Anterior cingulate cortex (tissue), 58 donors: ENCODE data around the gene ZDHHC11.
A peak's percentile ranks its signal among the peaks of the same experiment; 100 is the strongest.
"Not testable (repeated sequence)": the region's sequence is repeated elsewhere in the genome, so short reads cannot be mapped to it uniquely, and the experiment has no call there.

Experiments used
- DNase-seq, 58 donors: peaks; one replicate each; lab custom pipeline; 2025; lab: John Stamatoyannopoulos, UW

Gene ZDHHC11

DNA sequence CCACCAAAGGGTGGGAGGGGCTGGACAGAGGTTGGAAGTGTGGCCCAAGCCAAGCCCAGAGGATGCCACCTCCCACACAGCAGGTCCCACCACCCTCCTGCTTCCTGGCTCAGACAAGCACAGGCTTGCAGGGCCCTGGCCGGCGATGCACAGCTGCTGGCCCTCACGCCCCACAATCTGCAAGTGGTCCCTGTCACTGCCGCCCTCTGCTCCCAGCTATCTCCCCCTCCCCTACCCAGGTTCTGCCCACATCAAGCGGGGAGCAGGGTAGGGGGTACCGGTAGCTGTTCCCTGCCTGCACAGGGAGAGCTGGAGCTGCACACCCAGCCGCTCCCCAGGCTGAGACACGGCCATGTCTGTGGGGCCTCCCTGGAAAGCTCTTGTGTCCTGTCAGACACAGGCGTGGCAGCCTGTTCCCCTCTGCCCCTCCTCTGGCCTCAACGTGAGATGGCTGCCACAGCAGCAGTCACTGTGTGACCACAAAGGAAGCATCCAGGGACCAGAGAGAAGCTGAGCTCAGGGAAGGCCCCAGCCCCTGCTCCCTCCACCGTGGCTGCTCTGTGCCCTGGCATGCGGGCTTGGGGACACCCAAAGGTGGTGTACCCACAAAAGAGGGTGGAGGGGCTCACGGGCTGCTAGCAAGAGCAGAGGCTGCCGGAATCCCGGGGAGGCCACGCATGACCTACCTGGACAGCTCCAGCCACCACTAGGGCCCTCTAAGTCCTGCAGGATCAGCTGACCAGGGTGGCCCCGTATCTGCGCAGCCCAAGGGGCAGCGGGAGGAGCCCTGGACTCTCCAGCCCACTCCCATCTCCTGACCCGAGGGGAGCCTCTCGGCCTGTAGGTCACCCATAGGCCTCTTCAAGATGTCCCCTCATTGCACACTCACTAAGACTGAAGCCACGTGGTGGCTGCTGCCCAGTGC, 10.9 kb upstream of the ZDHHC11 start:
- DNase-seq: no peak

- no peak for DNase-seq
Measured at GRCh38 chr5:860506-861150, 9.8 kb upstream of the ZDHHC11 start.

- no peak for DNase-seq
Measured at GRCh38 chr5:859798-860296, 9.1 kb upstream of the ZDHHC11 start.

DNA sequence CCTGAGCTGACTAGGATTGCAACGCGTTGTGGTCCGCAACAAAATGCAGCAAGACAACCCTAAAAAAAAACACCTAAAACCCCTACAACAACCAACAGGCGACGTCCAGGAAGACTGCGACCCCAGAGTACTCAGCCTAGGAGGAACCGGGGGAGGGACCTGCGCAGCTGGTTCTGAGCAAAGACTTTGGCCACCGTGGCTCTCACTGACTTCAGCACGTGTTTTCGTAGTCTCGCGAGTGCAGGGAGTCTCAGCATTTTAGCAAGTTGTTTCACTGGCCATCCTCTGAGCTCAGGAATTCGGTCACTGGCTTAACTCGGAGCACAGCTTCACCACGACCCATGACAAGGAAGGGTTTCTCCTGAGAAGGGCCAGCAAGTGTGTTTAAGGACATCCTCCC, 8.6 kb upstream of the ZDHHC11 start:
- no peak for DNase-seq

- DNase-seq: no peak
Measured at GRCh38 chr5:858726-859125, 7.9 kb upstream of the ZDHHC11 start.

- no peak for DNase-seq
Measured at GRCh38 chr5:856531-857425, 6.0 kb upstream of the ZDHHC11 start.

GRCh38 chr5:855771-856530, 5.2 kb upstream of the ZDHHC11 start:
- no peak for DNase-seq

- no peak for DNase-seq
Measured at GRCh38 chr5:854966-855743, 4.4 kb upstream of the ZDHHC11 start.

GRCh38 chr5:854217-854616, 3.4 kb upstream of the ZDHHC11 start:
- no peak for DNase-seq

DNA sequence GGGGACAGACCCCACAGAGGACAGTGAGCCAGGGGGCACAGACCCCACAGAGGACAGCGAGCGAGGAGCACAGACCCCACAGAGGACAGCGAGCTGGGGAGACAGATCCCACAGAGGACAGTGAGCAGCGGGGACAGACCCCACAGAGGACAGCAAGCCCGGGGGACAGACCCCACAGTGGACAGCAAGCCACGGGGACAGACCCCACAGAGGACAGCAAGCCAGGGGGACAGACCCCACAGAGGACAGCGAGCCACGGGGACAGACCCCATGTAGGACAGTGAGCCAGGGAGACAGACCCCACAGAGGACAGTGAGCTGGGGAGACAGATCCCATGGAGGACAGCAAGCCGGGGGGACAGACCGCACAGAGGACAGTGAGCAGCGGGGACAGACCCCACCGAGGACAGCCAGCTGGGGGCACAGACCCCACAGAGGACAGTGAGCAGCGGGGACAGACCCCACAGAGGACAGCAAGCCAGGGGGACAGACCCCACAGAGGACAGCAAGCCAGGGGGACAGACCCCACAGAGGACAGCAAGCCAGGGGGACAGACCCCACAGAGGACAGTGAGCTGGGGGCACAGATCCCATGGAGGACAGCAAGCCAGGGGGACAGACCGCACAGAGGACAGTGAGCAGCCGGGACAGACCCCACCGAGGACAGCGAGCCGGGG, 2.8 kb upstream of the ZDHHC11 start:
- not testable (repeated sequence) for DNase-seq

DNA sequence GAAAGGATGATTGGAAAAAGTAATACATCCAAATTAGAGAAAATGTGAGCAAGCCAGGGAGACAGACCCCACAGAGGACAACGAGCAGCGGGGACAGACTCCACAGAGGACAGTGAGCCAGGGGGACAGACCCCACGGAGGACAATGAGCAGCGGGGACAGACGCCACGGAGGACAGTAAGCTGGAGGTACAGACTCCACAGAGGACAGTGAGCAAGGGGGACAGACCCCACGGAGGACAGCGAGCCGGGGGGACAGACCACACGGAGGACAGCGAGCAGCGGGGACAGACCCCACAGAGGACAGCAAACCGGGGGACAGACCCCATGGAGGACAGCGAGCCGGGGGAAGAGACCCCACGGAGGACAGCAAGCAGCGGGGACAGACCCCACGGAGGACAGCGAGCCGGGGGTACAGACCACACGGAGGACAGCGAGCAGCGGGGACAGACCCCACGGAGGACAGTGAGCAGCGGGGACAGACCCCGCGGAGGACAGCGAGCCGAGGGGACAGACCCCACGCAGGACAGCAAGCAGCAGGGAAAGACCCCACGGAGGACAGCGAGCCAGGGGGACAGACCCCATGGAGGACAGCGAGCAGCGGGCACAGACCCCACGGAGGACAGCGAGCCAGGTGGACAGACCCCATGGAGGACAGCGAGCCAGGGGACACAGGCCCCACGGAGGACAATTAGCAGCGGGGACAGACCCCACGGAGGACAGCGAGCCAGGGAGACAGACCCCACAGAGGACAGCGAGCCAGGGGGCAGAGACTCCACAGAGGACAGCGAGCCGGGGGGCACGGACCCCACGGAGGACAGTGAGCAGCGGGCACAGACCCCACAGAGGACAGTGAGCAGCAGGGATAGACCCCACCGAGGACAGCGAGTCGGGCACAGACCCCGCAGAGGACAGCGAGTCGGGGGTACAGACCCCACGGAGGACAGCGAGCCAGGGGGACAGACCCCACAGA, 1.9 kb upstream of the ZDHHC11 start:
- no peak for DNase-seq

DNA sequence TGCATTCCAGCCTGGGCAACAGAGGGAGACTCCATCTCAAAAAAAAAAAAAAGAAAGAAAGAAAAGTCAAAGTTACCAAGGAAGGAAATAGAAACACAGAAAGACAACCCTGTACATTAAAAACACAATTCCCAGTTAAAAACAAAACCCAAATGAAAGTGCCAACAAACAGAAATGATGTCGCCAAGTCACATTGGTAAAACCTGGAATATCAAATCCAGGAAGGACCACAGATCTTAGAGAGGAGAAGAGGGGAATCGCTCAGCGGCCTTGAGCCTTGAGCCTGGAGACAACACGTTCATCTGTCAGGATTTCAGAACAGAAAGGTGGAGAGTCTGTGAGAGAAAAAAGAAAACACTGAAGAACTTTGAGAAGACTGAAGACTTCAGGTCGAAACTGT, 1.2 kb upstream of the ZDHHC11 start:
- DNase-seq: no peak

DNA sequence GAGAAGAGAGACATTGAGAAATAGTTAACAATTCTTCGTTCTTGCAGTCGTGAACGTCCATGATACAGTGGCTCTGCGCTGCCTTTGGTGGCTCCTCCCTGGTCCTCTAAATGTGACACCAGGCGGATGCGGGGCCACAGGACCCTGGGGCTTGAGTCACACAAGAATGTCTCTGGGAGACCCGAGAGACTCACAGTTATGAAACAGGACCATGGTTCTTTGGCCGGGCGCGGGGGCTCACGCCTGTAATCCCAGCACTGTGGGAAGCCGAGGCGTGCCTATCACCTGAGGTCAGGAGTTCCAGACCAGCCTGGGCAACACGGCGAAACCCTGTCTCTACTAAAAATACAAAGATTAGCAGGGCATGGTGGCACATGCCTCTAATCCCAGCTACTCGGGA, 767 bp upstream of the ZDHHC11 start:
- DNase-seq: no peak

DNA sequence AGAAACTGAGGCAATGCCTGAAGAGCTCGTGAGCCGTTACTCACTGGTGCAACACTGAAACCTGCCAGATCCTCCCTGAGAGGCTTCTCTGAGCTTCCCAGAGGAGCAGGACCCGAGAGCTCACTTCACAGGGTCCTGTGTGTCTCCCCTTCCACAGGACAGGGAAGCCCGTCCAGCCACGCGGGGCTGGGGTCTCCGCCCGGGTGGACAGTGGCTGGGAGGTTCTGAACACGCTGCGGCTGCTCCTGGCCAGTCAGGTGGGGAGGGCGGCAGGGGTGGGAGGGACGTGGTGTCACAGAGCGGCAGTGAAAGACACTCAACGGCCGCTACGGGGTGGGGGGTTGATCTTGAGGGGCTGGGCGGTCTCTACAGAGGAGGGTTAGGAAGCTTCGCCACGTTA, 290 bp upstream of the ZDHHC11 start:
- no peak for DNase-seq

GRCh38 chr5:849651-850301, 1.0 kb downstream of the ZDHHC11 start:
- peak in 1 of 58 donors; percentile 35 for DNase-seq

DNA sequence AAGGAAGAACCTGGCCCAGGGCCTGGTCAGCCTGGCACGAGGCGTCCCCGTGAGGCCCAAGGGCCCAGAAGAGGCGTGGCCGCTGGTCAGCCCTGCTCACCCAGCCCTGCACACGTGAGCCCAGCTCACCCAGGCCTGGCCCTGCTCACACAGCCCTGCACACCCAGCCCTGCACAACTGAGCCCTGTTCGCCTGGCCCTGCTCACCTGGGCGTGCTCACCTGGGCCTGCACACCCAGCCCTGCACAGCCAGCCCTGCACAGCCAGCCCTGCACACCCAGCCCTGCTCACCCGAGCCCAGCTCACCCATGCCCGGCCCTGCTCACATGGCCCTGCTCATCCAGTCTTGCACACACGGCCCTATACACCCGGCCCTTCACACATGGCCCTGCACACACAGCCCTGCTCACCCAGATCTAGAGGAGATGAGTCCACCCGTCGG, 2.1 kb downstream of the ZDHHC11 start:
- DNase-seq: no peak

- DNase-seq: not testable (repeated sequence)
Measured at GRCh38 chr5:847736-848135, 3.0 kb downstream of the ZDHHC11 start.
